KG1 (cell line): ENCODE data around the gene PPP1R15A.
A peak's percentile ranks its signal among the peaks of the same experiment; 100 is the strongest.
"Not testable (repeated sequence)": the region's sequence is repeated elsewhere in the genome, so short reads cannot be mapped to it uniquely, and the experiment has no call there.

ENCODE experiments used
- DNase-seq: peaks from one replicate; lab custom pipeline; 2025; lab: John Stamatoyannopoulos, UW

PPP1R15A gene

GRCh38 chr19:48859711-48860572, 12.3 kb upstream of the PPP1R15A start:
- no peak for DNase-seq

GRCh38 chr19:48861313-48861712, 10.9 kb upstream of the PPP1R15A start:
- DNase-seq: no peak

- DNase-seq: no peak
Measured at GRCh38 chr19:48862827-48863226, 9.4 kb upstream of the PPP1R15A start.

- no peak for DNase-seq
Measured at GRCh38 chr19:48866692-48867091, 5.5 kb upstream of the PPP1R15A start.

- no peak for DNase-seq
Measured at GRCh38 chr19:48867123-48867745, 5.0 kb upstream of the PPP1R15A start.

- DNase-seq: no peak
Measured at GRCh38 chr19:48867746-48868113, 4.5 kb upstream of the PPP1R15A start.

- no peak for DNase-seq
Measured at GRCh38 chr19:48868114-48868886, 3.9 kb upstream of the PPP1R15A start, which contains the start of gene PLEKHA4. PLEKHA4 (minus strand) TSS chr19:48868617; CDS start chr19:48867620, 997 bp downstream.

GRCh38 chr19:48870048-48870447, 2.2 kb upstream of the PPP1R15A start:
- no peak for DNase-seq

- not testable (repeated sequence) for DNase-seq
Measured at GRCh38 chr19:48871471-48872181, 595 bp upstream of the PPP1R15A start.

- peak; percentile 60 for DNase-seq
Measured at GRCh38 chr19:48872884-48873475, 759 bp downstream of the PPP1R15A start.

- no peak for DNase-seq
Measured at GRCh38 chr19:48873476-48874302, 1.5 kb downstream of the PPP1R15A start.

- no peak for DNase-seq
Measured at GRCh38 chr19:48874303-48875135, 2.3 kb downstream of the PPP1R15A start.

- not testable (repeated sequence) for DNase-seq
Measured at GRCh38 chr19:48876043-48876981, 4.1 kb downstream of the PPP1R15A start.

- DNase-seq: no peak
Measured at GRCh38 chr19:48877855-48878195, 5.6 kb downstream of the PPP1R15A start.

- no peak for DNase-seq
Measured at GRCh38 chr19:48878196-48879024, 6.2 kb downstream of the PPP1R15A start.

- DNase-seq: no peak
Measured at GRCh38 chr19:48879025-48879637, 6.9 kb downstream of the PPP1R15A start.

- DNase-seq: not testable (repeated sequence)
Measured at GRCh38 chr19:48879696-48880095, 7.5 kb downstream of the PPP1R15A start.
